ENCODE results near the gene DMPK. TPM values are rescaled to one million over a fixed set of nuclear protein-coding genes. Genes with fewer than 3 reads are reported as not detected.
A peak's percentile ranks its signal among the peaks of the same experiment; 100 is the strongest.

Gene DMPK
- total and polyA plus RNA-seq, 5 donors from 2014 or later = 0.61 to 68.1 (median 1.5) TPM

DNA sequence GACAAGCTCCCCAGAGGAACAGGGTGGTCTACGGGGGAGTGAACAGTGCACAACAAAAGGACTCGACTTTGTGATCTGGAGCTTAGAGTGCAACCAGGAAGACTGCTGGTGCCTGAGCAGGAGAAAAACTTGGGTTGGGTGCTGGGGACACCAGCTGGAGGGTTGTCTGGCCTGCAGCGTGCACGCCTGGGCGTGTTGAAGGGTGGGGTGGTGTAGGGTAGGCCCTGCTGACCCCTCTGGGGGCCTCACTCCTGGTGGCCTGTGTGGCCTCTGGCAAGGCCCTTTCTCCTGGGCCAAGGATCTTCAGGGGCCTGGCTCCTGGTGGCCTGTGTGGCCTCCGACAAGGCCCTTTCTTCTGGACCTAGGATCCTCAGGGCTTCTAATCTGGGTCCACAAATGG, 37.5 kb upstream of the DMPK start:
- Histone ChIP-seq H3K27ac (ENCODE audit: insufficient read depth, low read length, poor library complexity, severe bottlenecking) (no peak overlapping the region), H3K27me3 (ENCODE audit: control insufficient read depth, insufficient read depth, low read length) (no peaks in the 10 kb centered on the region), H3K9me3 (ENCODE audit: control insufficient read depth in 2 of 2, low read length in 2 of 2) (no peaks in the 10 kb centered on the region), H3K4me3 (ENCODE audit: low read depth, low read length) (no peak overlapping the region), H3K4me1 (ENCODE audit: control insufficient read depth, insufficient read depth, low read length, poor library complexity, severe bottlenecking) (peaks cover 18% of the 10 kb centered on the region), H3K36me3 (ENCODE audit: control insufficient read depth, insufficient read depth, low read length) (peaks cover 12% of the 10 kb centered on the region)
- Mint-ChIP-seq H3K4me3 (no peak overlapping the region), H3K27me3 (no peaks in the 10 kb centered on the region), H3K36me3 (peaks cover 11% of the 10 kb centered on the region), H3K4me1 (peaks cover 0 to 9% (median 3%) of the 10 kb centered on the region in 4 donors), H3K27ac (no peak overlapping the region), H3K9me3 (no peaks in the 10 kb centered on the region)
- DNase-seq = no peak
- no peak for ATAC-seq (ENCODE audit: low read depth in 2 of 2)

DNA sequence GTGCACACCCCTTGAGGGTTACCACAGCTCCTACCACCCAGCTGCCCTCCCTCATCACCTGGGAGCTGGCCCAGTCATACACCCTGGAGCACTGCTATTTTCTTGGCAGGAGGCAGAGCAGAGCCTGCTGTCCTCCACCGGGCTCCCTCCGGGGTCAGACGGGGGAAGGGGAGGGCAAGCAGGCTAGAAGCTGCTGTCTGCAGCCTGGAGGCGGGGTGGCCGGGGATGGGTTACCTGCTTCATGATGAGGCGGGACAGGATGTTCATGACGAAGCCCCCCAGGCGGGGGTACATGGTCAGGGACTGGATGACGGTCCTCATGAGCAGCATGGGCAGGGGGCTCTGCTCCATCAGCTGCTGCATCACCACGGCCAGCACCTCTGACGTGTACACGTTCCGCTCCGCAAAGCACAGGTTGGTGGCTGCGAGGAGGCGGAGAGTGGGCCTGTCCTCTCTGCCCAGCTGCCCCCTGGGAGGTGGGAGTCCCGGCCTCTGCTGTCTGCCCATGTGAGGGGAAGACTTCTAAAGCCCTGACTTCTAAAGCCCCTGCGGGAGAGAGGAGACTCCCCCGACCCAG, 35.5 kb upstream of the DMPK start:
- no peaks in the 10 kb centered on the region for H3K9me3 Mint-ChIP-seq
- DNase-seq = no peak
- peaks cover 0 to 9% (median 3%) of the 10 kb centered on the region in 4 donors for H3K4me1 Mint-ChIP-seq
- H3K36me3 Mint-ChIP-seq = peaks cover 4% of the 10 kb centered on the region
- Histone ChIP-seq H3K4me3 (ENCODE audit: low read depth, low read length) (no peak overlapping the region), H3K27ac (ENCODE audit: insufficient read depth, low read length, poor library complexity, severe bottlenecking) (no peak overlapping the region), H3K36me3 (ENCODE audit: control insufficient read depth, insufficient read depth, low read length) (peaks cover 6% of the 10 kb centered on the region), H3K27me3 (ENCODE audit: control insufficient read depth, insufficient read depth, low read length) (no peaks in the 10 kb centered on the region), H3K4me1 (ENCODE audit: control insufficient read depth, insufficient read depth, low read length, poor library complexity, severe bottlenecking) (peaks cover 18% of the 10 kb centered on the region), H3K9me3 (ENCODE audit: control insufficient read depth in 2 of 2, low read length in 2 of 2) (no peaks in the 10 kb centered on the region)
- no peak overlapping the region for H3K4me3 Mint-ChIP-seq
- ATAC-seq (ENCODE audit: low read depth in 2 of 2) = no peak
- H3K27me3 Mint-ChIP-seq = no peaks in the 10 kb centered on the region
- H3K27ac Mint-ChIP-seq = peak overlapping the region in 2 of 3 donors; percentile 38 to 47

DNA sequence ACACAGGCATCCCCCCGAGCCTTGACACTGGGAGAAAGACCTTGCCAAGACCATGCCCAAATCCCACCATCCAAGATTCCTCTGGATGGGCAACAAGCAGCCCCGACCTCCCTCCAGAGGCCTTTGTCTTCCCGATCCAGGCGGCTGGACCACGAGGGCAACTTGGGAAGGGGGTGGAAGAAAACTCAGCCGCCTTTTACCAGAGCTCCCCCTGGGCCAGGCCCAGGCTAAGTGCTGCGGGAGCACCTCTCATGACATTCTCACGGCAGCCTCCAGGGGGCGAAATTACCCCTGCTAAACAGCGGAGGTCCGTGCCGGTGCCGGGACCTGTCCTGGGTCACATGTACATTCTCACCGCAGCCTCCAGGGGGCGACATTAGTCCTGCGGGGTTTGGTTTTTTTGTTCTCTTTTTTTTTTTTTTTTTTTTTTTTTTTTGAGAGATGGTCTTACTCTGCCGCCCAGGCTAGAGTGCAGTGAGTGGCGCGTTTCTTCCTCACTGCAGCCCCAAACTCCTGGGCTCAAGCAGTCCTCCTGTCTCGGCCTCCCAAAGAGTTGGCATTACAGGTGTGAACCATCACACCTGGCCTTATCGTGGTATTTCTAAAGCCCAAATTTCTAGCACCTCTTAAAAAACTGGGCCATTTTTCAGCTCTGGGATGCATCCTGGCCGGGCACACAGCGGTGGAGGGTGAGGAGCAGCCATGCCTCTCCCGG, 34.9 kb upstream of the DMPK start:
- Histone ChIP-seq H3K9me3 (ENCODE audit: control insufficient read depth in 2 of 2, low read length in 2 of 2) (no peaks in the 10 kb centered on the region), H3K4me1 (ENCODE audit: control insufficient read depth, insufficient read depth, low read length, poor library complexity, severe bottlenecking) (peaks cover 18% of the 10 kb centered on the region), H3K27ac (ENCODE audit: insufficient read depth, low read length, poor library complexity, severe bottlenecking) (no peak overlapping the region), H3K36me3 (ENCODE audit: control insufficient read depth, insufficient read depth, low read length) (peaks cover 6% of the 10 kb centered on the region), H3K27me3 (ENCODE audit: control insufficient read depth, insufficient read depth, low read length) (no peaks in the 10 kb centered on the region), H3K4me3 (ENCODE audit: low read depth, low read length) (no peak overlapping the region)
- peak; percentile 91 to 94 (median 93) for DNase-seq
- Mint-ChIP-seq H3K27ac (peak overlapping the region in 2 of 3 donors; percentile 14 to 47), H3K9me3 (no peaks in the 10 kb centered on the region), H3K4me1 (peaks cover 0 to 9% (median 3%) of the 10 kb centered on the region in 4 donors), H3K4me3 (peak overlapping the region in 3 of 4 donors; percentile 28 to 80 (median 65)), H3K36me3 (peaks cover 4% of the 10 kb centered on the region), H3K27me3 (no peaks in the 10 kb centered on the region)
- ATAC-seq (ENCODE audit: low read depth in 2 of 2) = peak; percentile 97 to 99

DNA sequence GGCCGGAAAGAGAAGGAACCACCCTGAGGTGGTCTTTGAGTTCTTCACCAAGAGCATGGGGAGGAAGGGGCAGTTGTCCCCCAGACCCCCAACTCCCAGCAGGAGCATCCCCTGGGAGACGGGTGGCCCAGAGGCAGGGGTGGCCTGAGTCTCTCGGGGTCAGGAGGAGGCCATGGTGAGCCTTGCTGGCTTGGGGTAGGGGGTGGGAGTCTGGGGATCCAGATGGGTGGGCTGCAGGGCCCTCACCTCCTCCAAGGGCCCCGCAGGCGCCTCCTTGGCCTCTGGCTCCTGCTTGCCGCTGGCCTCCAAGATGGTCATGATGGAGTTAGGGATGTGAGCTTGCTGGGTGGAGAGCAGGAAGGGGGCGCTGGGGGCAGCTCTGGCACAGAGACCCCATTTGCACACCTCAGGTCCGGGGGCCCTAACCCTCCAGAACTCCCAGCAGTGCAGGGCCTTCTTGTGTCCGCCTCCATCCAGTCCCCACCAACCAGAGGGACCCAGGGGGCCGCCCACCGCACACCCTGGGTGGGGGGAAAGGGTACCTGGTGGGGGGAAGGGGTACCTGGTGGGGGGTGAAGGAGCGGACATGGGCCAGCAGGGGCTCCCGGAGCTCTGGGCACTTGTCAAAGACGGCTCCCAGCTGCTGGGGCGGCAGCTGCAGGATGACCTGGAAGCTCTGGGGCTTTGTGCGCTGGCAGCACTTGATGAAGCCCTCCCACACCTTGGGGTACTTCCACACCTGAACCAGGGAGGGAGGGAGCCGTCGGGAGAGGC, 34.1 kb upstream of the DMPK start:
- Mint-ChIP-seq H3K9me3 (no peaks in the 10 kb centered on the region), H3K36me3 (peaks cover 4% of the 10 kb centered on the region), H3K4me3 (peak overlapping the region in 1 of 4 donors; percentile 28), H3K27me3 (no peaks in the 10 kb centered on the region), H3K4me1 (peaks cover 0 to 9% (median 3%) of the 10 kb centered on the region in 4 donors), H3K27ac (peak overlapping the region in 1 of 3 donors; percentile 47)
- DNase-seq = no peak
- Histone ChIP-seq H3K36me3 (ENCODE audit: control insufficient read depth, insufficient read depth, low read length) (peaks cover 3% of the 10 kb centered on the region), H3K9me3 (ENCODE audit: control insufficient read depth in 2 of 2, low read length in 2 of 2) (no peaks in the 10 kb centered on the region), H3K27ac (ENCODE audit: insufficient read depth, low read length, poor library complexity, severe bottlenecking) (no peak overlapping the region), H3K4me1 (ENCODE audit: control insufficient read depth, insufficient read depth, low read length, poor library complexity, severe bottlenecking) (peaks cover 18% of the 10 kb centered on the region), H3K4me3 (ENCODE audit: low read depth, low read length) (no peak overlapping the region), H3K27me3 (ENCODE audit: control insufficient read depth, insufficient read depth, low read length) (no peaks in the 10 kb centered on the region)
- no peak for ATAC-seq (ENCODE audit: low read depth in 2 of 2)

DNA sequence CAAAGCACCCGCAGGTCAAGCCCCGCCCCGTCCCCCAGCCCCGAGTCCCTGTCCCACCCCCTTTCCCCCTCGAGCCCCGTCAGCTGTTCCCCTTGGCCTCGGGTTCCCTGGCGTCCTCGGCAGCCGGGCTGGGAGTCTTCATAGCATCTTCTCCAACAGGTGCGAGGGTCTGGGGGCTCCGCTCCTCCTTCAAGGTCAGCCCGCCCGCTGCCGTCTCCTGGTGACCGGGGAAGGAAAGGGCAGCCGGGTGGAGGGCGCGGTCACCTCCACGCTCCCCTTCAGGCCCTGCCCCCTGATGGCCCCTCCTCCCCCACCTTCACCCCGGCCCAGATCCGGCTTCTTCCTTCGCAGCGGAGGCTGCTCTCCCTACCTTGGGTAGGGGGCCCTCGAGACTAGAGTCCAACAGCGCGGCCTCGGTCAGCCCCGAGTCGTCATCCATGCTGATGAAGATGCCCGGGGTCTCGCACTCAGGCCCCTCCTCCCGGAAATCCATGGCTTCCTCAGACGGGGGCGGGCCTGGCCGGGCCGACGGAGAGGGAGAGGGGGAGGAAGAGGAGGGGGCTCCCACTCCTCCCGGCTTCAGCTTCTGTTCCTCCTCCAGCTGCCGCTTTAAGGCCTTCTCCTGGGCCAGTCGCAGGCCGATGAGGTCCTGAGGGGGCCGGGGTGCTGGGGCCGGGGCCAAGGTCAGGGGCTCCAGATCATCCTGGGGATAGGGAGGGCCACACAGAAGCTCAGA, 33.4 kb upstream of the DMPK start:
- no peak for DNase-seq
- H3K9me3 ChIP-seq (ENCODE audit: control insufficient read depth in 2 of 2, low read length in 2 of 2) = no peaks in the 10 kb centered on the region
- H3K4me1 ChIP-seq (ENCODE audit: control insufficient read depth, insufficient read depth, low read length, poor library complexity, severe bottlenecking) = peaks cover 18% of the 10 kb centered on the region
- no peak overlapping the region for H3K4me3 ChIP-seq (ENCODE audit: low read depth, low read length)
- Mint-ChIP-seq H3K36me3 (peaks cover 4% of the 10 kb centered on the region), H3K27me3 (no peaks in the 10 kb centered on the region), H3K4me3 (no peak overlapping the region), H3K9me3 (no peaks in the 10 kb centered on the region), H3K4me1 (peaks cover 0 to 9% (median 3%) of the 10 kb centered on the region in 4 donors), H3K27ac (no peak overlapping the region)
- peaks cover 3% of the 10 kb centered on the region for H3K36me3 ChIP-seq (ENCODE audit: control insufficient read depth, insufficient read depth, low read length)
- H3K27ac ChIP-seq (ENCODE audit: insufficient read depth, low read length, poor library complexity, severe bottlenecking) = no peak overlapping the region
- ATAC-seq (ENCODE audit: low read depth in 2 of 2) = no peak
- H3K27me3 ChIP-seq (ENCODE audit: control insufficient read depth, insufficient read depth, low read length) = no peaks in the 10 kb centered on the region

DNA sequence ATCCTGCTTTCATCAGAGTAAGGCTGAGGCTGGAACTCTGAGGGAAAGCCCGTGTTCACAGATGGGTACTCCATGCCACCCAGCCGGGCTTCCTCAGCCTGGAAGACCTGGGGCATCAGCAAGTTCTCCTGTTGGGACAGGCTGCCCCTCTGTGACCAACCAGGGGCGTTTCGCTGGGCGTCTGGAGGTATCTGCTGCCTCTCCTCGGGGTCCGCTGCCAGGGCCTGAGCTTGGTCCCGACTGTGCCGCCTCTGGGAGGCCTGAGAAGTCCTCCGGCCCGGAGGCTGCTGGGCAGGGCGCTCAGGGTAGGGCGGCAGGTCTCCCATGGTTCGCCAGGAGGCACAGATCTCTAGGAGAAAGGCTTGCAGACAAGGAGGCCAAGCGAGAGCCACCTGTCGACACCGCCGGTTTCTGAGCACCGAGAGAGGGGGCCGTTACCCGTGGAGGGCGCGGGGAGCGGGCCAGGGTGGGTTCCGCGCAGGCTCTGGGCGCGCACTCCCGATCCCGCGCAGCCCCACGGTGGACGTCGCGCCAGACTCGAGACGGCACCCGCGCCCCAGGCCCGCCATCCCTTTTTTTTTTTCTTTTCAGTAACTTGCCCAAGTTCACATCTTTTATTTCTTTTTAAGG, 32.7 kb upstream of the DMPK start, which contains the start of gene RSPH6A:
RSPH6A (minus strand) TSS at position 458 of the 630 bp plus-strand sequence; CDS start at position 326, 132 bp downstream.
- Histone ChIP-seq H3K4me3 (ENCODE audit: low read depth, low read length) (no peak within 1 kb of the TSS), H3K36me3 (ENCODE audit: control insufficient read depth, insufficient read depth, low read length) (peaks cover under 1% of the 10 kb centered on the region), H3K27me3 (ENCODE audit: control insufficient read depth, insufficient read depth, low read length) (no peaks in the 10 kb centered on the region), H3K9me3 (ENCODE audit: control insufficient read depth in 2 of 2, low read length in 2 of 2) (no peaks in the 10 kb centered on the region), H3K27ac (ENCODE audit: insufficient read depth, low read length, poor library complexity, severe bottlenecking) (no peak within 1 kb of the TSS), H3K4me1 (ENCODE audit: control insufficient read depth, insufficient read depth, low read length, poor library complexity, severe bottlenecking) (peaks cover 18% of the 10 kb centered on the region)
- no peaks in the 10 kb centered on the region for H3K36me3 Mint-ChIP-seq
- no peaks in the 10 kb centered on the region for H3K9me3 Mint-ChIP-seq
- H3K4me3 Mint-ChIP-seq = no peak within 1 kb of the TSS
- DNase-seq (no peak), ATAC-seq (ENCODE audit: low read depth in 2 of 2) (no peak)
- no peak within 1 kb of the TSS for H3K27ac Mint-ChIP-seq
- H3K27me3 Mint-ChIP-seq = no peaks in the 10 kb centered on the region
- peaks cover 0 to 9% (median 3%) of the 10 kb centered on the region in 4 donors for H3K4me1 Mint-ChIP-seq
